ENCODE data around the gene SLC6A11.

SLC6A11 gene

GRCh38 chr3:10816019-10816862, at the start of gene SLC6A11:
Gene SLC6A11 (plus strand): TSS chr3:10816228. CDS start chr3:10816266, 38 bp downstream.
- no peak for DNase-seq (ENCODE audit: low read depth in 2 of 2)

GRCh38 chr3:10768708-10769394, 47.2 kb upstream of the SLC6A11 start:
- no peak for DNase-seq (ENCODE audit: low read depth in 2 of 2)

GRCh38 chr3:10770547-10770946, 45.5 kb upstream of the SLC6A11 start:
- no peak for DNase-seq (ENCODE audit: low read depth in 2 of 2)

GRCh38 chr3:10770981-10771380, 45.0 kb upstream of the SLC6A11 start:
- no peak for DNase-seq (ENCODE audit: low read depth in 2 of 2)

GRCh38 chr3:10771486-10772270, 44.4 kb upstream of the SLC6A11 start:
- DNase-seq (ENCODE audit: low read depth in 2 of 2): no peak

GRCh38 chr3:10772271-10773161, 43.5 kb upstream of the SLC6A11 start:
- DNase-seq (ENCODE audit: low read depth in 2 of 2): no peak

- no peak for DNase-seq (ENCODE audit: low read depth in 2 of 2)
Measured at GRCh38 chr3:10774129-10774670, 41.8 kb upstream of the SLC6A11 start.

GRCh38 chr3:10774825-10775224, 41.2 kb upstream of the SLC6A11 start:
- DNase-seq (ENCODE audit: low read depth in 2 of 2): no peak

GRCh38 chr3:10775259-10775658, 40.8 kb upstream of the SLC6A11 start:
- DNase-seq (ENCODE audit: low read depth in 2 of 2): no peak

- DNase-seq (ENCODE audit: low read depth in 2 of 2): no peak
Measured at GRCh38 chr3:10775828-10776227, 40.2 kb upstream of the SLC6A11 start.

GRCh38 chr3:10777627-10778026, 38.4 kb upstream of the SLC6A11 start:
- no peak for DNase-seq (ENCODE audit: low read depth in 2 of 2)

GRCh38 chr3:10778492-10779292, 37.3 kb upstream of the SLC6A11 start:
- DNase-seq (ENCODE audit: low read depth in 2 of 2): no peak

- no peak for DNase-seq (ENCODE audit: low read depth in 2 of 2)
Measured at GRCh38 chr3:10779293-10779805, 36.7 kb upstream of the SLC6A11 start.

GRCh38 chr3:10780243-10780642, 35.8 kb upstream of the SLC6A11 start:
- DNase-seq (ENCODE audit: low read depth in 2 of 2): no peak

GRCh38 chr3:10780922-10781321, 35.1 kb upstream of the SLC6A11 start:
- DNase-seq (ENCODE audit: low read depth in 2 of 2): no peak

GRCh38 chr3:10781981-10782380, 34.0 kb upstream of the SLC6A11 start:
- no peak for DNase-seq (ENCODE audit: low read depth in 2 of 2)

GRCh38 chr3:10783360-10784351, 32.4 kb upstream of the SLC6A11 start:
- peak; percentile 10 to 16 for DNase-seq (ENCODE audit: low read depth in 2 of 2)

GRCh38 chr3:10786640-10787039, 29.4 kb upstream of the SLC6A11 start:
- DNase-seq (ENCODE audit: low read depth in 2 of 2): no peak

- DNase-seq (ENCODE audit: low read depth in 2 of 2): no peak
Measured at GRCh38 chr3:10788451-10788850, 27.6 kb upstream of the SLC6A11 start.
